Epithelial cell of proximal tubule (primary cell): ENCODE measurements around the gene DIP2B. TPM values are rescaled to one million over a fixed set of nuclear protein-coding genes. Genes with fewer than 3 reads are reported as not detected.
A peak's percentile ranks its signal among the peaks of the same experiment; 100 is the strongest.

ENCODE experiments used
- DNase-seq: peaks from one replicate; pipeline ENCODE4 v3.0.0-alpha.2; 2011; ENCODE audit warnings: low read depth
- H3K4me3 ChIP-seq: 2 replicates; pipeline ENCODE4 v1.5.1; 2011; ENCODE audit warnings: low read depth, mild to moderate bottlenecking, low read length
- total RNA-seq: library from RNA; depleted of rRNA; stranded (reverse); fragments of >200 nt; gene quantifications from 2 replicates; pipeline ENCODE4 v1.2.3, GENCODE V29; 2015
- TF ChIP-seq, protein P1 (sequence below): conservative IDR thresholded peaks from 2 replicates; pipeline ENCODE4 v1.5.1; 2012; ENCODE audit warnings: low read depth, mild to moderate bottlenecking, low read length

Gene DIP2B
- total RNA-seq, 1 donor from 2014 or later: 21.6 TPM

DNA sequence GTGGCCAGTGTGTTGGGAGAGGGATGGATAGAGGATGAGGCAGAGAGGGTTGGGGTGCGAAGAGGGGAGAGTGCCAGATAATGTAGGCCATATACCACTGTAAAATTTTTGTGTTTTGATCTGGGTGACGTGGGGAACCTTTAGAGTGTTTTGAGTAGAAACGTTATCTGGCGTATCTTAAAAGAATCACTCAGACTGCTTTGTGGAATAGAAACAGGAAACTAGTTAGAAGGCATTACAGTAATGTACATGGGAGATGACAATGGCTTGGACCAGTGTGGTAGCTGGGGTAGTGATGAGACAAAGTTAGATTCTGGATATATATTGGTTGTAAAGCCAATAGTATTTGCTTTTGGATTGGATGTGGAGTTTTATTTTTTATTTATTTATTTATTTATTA, 279.7 kb downstream of the DIP2B start:
- no peak overlapping the region for H3K4me3 ChIP-seq
- TF ChIP-seq, protein P1, sequence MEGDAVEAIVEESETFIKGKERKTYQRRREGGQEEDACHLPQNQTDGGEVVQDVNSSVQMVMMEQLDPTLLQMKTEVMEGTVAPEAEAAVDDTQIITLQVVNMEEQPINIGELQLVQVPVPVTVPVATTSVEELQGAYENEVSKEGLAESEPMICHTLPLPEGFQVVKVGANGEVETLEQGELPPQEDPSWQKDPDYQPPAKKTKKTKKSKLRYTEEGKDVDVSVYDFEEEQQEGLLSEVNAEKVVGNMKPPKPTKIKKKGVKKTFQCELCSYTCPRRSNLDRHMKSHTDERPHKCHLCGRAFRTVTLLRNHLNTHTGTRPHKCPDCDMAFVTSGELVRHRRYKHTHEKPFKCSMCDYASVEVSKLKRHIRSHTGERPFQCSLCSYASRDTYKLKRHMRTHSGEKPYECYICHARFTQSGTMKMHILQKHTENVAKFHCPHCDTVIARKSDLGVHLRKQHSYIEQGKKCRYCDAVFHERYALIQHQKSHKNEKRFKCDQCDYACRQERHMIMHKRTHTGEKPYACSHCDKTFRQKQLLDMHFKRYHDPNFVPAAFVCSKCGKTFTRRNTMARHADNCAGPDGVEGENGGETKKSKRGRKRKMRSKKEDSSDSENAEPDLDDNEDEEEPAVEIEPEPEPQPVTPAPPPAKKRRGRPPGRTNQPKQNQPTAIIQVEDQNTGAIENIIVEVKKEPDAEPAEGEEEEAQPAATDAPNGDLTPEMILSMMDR: no peak
- DNase-seq: no peak

DNA sequence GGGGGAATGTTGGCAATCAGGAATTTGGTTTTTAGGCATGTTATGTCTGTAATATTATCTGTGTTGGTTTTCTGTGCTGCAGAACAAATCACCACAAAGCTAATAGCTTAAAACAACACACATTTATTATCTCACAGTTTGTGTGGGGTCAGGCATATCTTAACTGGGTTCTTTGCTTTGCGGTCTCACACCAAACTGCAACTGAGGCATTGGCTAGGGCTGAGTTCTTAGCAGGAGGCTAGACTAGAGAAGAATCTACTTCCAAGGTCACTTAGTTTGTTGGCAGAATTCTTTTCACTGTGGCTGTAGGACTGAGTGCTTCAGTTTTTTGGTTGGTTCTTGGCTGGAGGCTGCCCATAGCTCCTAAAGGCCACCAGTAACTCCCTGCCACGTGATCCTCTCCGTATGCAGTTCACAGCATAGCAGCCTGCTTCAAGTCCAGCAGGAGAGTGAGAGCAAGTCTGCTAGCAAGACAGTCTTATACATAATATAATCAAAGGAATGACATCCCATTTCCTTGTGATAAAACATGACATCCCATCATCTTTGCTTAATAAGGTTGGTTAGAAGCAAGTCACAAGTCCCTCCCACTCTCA, 280.7 kb downstream of the DIP2B start:
- TF ChIP-seq, protein P1: no peak
- no peak for DNase-seq
- no peak overlapping the region for H3K4me3 ChIP-seq

DNA sequence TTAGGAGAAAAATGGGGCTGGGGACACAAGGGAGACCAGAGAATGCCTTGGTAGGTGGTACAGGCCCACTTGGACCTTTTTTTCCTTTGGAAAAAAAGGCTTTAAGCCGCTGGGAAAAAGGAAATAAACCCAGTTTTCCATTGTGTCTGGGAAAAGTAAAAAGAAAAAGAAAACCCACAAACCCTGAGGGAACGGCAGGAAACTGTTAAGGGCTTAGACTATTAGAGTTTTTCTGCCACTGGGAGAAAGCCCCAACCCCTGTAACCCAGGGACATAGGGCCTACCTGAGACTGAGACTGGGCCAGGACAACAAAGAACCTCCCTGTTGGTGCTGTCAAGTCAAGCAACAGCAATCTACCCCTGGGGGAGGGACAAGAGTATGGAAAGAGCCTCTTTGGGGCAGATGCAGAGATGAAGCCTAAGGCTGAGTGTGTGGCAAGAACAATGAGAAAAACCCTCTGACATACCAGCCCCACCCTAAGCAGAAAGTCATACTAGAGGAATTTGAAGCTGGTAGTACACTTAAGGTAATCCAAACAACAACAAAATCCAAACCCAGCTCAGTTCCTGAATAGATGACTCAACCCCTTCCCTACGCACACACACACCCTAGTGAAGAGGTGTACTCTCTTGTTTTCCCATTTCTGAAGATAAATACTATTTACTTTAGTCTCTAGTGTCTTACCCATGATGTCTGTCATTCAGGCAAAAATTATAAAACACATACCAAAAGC, 281.9 kb downstream of the DIP2B start:
- DNase-seq: peak; percentile 96
- TF ChIP-seq, protein P1: no peak
- no peak overlapping the region for H3K4me3 ChIP-seq

DNA sequence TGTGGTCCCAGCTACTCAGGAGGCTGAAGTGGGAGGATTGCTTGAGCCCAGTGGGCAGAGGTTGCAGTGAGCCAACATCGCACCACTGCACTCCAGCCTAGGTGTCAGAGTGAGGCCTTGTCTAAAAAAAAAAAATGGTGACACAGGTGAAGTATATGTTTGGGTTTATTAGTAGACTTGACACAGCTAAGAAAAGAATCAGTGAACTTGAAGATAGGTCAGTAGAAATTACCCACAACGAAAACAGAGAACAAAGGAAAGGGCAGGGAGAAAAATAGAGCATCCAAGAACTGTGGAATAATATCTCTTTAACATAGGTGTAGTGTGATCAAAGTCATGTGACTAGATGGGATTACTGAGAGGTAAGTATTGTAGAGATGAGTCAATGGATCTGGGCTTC, 282.8 kb downstream of the DIP2B start:
- TF ChIP-seq, protein P1: no peak
- DNase-seq: no peak
- H3K4me3 ChIP-seq: no peak overlapping the region

GRCh38 chr12:50788561-50788960, 283.8 kb downstream of the DIP2B start:
- DNase-seq: no peak
- TF ChIP-seq, protein P1: no peak

GRCh38 chr12:50790081-50790480, 285.3 kb downstream of the DIP2B start:
- TF ChIP-seq, protein P1: no peak
- no peak overlapping the region for H3K4me3 ChIP-seq
- DNase-seq: no peak

More at GRCh38 chr12:50788561-50788960, 283.8 kb downstream of the DIP2B start:
- H3K4me3 ChIP-seq: no peak overlapping the region

Other genes starting within 250 kb of the DIP2B start
- 67.7 and 101 TPM in 2 replicates for gene LIMA1, start 221.5 kb upstream of the DIP2B start, total RNA-seq
- gene FAM186A, start 108.4 kb upstream of the DIP2B start, total RNA-seq: not detected in 2 replicates
- gene LARP4, start 104.1 kb upstream of the DIP2B start, total RNA-seq: 24.0 and 27.1 TPM in 2 replicates